NOMO-1 treated with DMSO at 0.1 percent for 48 hours (cell line): ENCODE results near the gene NCAN.
"Not testable (repeated sequence)": the region's sequence is repeated elsewhere in the genome, so short reads cannot be mapped to it uniquely, and the experiment has no call there.

ENCODE experiments used
- DNase-seq: peaks from one replicate; lab custom pipeline; 2025; ENCODE audit not compliant: unreplicated experiment; lab: John Stamatoyannopoulos, UW

The NCAN gene

GRCh38 chr19:19192910-19193423 lies 18.8 kb upstream of the NCAN start:
- DNase-seq, result no peak

- no peak for DNase-seq
Observed at GRCh38 chr19:19193926-19194325, 17.8 kb upstream of the NCAN start.

GRCh38 chr19:19201697-19202630 lies 9.8 kb upstream of the NCAN start:
- no peak for DNase-seq

DNA sequence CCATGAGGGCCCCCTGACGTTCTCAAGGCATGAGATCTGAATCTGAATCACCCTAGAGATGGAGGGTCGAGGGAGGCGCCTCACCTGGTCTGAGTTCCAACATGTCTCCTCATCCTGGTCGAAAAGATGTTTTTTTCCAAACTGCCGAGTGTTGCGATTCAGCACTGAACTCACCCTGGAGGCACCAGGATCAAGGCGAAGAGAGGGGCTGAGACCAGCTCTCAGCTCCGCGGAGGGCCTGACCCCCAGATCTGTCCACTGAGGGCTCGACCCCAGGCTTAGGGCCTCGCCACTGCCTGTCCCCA lies 9.1 kb upstream of the NCAN start:
- DNase-seq, result no peak

- peak; percentile 91 for DNase-seq
Observed at GRCh38 chr19:19203012-19203856, 8.5 kb upstream of the NCAN start, which contains the start of gene NR2C2AP. Gene NR2C2AP, minus strand, starts transcription at chr19:19203414. Its CDS starts 354 bp downstream, at chr19:19203060.

- DNase-seq, result no peak
Observed at GRCh38 chr19:19204181-19204580, 7.6 kb upstream of the NCAN start.

DNA sequence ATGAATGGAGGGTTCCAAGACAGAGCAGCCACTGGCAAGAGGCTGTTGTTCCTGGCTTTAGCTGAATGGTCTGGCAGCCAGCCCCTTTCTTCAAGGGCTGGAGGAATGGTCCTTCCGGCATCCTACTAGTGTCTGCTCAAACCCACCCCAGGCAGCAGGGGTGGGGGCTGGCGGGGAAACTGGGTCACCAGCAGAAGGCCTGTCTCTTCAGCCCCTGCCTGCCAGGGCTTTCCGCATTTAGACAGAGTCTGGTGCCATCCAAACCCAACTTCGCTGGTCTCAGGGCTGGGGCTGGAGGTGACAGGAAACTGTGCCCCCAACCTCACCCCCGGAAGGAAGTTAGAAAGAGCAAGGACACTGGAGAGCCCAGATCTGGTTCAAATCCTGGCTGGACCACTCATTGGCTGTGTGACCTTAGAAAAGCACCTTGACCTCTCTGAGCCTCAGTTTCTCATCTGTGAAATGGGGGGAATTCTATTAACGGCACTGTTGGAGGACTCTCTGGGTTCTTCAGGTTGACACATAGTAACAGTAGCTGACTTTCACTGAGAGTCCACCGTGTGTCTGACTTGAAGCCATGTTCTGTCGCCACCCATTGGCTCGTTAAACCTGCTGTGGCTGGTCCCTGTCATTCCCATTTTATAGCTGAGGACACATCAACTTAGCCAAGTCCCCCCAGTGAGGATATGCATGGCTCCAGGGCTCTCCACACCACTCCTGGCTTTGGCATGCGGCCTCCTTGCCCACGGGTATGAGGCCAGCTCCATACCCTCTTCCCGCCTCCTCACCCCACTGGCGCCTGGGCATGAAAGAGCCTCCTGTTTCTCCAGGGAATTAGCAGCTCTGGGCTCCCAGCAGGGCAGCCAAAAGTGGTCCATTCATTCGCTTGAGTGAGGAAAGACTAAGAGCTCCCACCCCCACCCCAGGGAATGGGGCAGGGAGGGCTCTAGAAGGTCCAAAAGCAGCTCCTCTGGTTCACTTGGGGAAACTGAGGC lies 6.0 kb upstream of the NCAN start:
- no peak for DNase-seq

DNA sequence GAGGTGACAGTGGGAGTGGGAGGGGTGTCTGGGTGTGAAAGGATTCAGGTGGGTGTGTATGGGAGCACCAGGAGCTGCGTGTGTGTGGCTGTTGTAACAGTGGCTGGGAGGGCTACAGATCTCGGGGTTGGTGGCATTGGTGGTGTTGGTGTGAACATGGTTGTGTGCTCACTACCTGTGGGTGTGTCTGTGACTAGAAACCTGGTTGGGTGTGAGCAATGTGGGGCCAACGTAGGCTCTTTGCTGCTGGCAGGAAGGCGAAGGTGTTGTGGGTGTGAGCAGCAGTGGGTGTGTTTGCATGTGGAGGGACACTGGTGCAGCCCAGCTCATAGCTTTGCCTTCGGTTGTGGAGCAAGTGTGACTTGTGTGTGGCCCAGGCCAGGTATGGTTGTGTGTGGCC lies 4.8 kb upstream of the NCAN start:
- DNase-seq, result no peak

- DNase-seq, result no peak
Observed at GRCh38 chr19:19207637-19208572, 3.9 kb upstream of the NCAN start.

GRCh38 chr19:19209372-19209771 lies 2.4 kb upstream of the NCAN start:
- DNase-seq, result no peak

DNA sequence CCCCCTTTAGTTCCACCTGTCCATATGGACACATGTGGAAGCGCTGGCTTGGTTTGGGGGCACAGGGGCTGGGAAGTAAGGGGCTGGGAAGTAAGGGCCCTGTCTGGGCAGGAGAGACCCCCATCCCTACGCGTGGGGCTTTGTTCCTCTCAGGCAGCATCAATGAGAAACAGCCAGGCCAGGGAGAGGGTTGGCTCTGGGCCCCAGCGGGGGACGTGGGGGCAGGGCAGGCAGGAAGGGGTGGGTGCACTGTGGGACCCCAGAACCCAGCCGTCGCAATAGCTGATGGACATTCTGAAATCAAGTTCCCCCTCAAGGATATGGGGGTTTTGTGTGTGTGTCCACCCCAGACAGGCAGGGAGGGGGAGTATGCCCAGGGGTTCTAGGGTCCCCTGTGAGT lies 1.2 kb downstream of the NCAN start:
- no peak for DNase-seq

GRCh38 chr19:19213426-19214158 lies 1.8 kb downstream of the NCAN start:
- no peak for DNase-seq

GRCh38 chr19:19214159-19214490 lies 2.4 kb downstream of the NCAN start:
- DNase-seq, result no peak

DNA sequence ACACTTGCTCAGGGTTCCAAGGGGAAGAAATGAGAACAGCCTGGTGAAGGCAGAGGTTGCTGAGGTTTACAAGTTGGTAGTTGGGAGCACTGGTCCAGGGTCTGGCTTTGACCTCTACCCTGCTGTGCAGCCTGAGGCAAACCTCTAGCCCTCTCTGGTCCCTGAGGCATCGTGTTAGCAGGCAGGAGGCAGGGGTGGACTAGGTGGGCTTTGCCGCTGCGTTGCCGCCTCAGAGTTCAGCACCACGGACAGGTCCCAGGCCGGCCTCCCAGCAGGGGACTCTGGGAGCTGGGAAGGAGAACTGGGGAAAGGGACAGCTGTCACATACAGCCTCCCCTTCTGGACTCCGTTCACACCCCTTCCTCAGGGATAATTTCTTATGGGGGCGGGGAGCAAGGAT lies 3.1 kb downstream of the NCAN start:
- peak; percentile 27 for DNase-seq

- no peak for DNase-seq
Observed at GRCh38 chr19:19215792-19216191, 4.0 kb downstream of the NCAN start.

DNA sequence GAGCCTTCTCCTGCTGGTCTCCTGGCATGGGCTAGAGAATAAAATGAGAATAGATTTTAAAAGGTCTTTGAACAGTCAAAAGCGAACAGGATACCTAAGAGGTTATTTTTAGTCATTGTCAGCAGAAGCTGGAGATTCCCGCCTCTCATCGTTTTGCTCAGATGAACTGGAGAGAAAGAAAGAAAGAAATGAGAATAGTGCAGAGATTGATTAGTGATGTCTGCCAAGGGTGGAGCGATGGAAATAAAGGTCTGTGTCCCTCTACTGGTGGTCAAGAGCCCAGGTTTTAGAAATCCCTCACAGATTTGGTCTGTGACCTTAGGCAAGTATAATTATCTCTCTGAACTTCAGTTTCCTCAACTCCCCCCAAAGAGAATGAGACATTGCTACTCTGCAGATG lies 5.3 kb downstream of the NCAN start:
- no peak for DNase-seq

- no peak for DNase-seq
Observed at GRCh38 chr19:19218911-19219310, 7.2 kb downstream of the NCAN start.

GRCh38 chr19:19221000-19221399 lies 9.2 kb downstream of the NCAN start:
- not testable (repeated sequence) for DNase-seq

- DNase-seq, result no peak
Observed at GRCh38 chr19:19223060-19223459, 11.3 kb downstream of the NCAN start.
